Caco-2 (cell line): ENCODE measurements around the gene OR52E6. TPM values are rescaled to one million over a fixed set of nuclear protein-coding genes. Genes with fewer than 3 reads are reported as not detected.

Experiments used
- BruUV-seq: library from RNA; stranded (reverse); fragments of 400-500 nt; replicated peaks from 2 replicates; lab custom pipeline; 2021; lab: Mats Ljungman, UMichigan
- CTCF ChIA-PET: fragments of 300-600 bp; sonication (Branson Sonifier 250); formaldehyde crosslinking; loops from one replicate; lab custom pipeline; 2022; ENCODE audit warnings: antibody characterized with exemption; lab: Charles Lee
- POLR2A ChIA-PET: fragments of 300-600 bp; sonication (Branson Sonifier 250); formaldehyde crosslinking; loops from one replicate; lab custom pipeline; 2022; ENCODE audit warnings: antibody characterized with exemption; lab: Charles Lee
- DNase-seq, 2 experiments: peaks; one replicate each; pipeline versions ENCODE4 v3.0.0 to v3.0.0-alpha.2; 2020 to 2022
- H3K27me3 ChIP-seq: replicated peaks from 2 replicates; pipeline ENCODE4 v1.6.0; 2011; ENCODE audit warnings: low read length; ENCODE audit not compliant: control insufficient read depth, insufficient read depth
- H3K36me3 ChIP-seq: 2 replicates; pipeline ENCODE4 v1.5.1; 2011; ENCODE audit warnings: low read length; ENCODE audit not compliant: control insufficient read depth, insufficient read depth
- H3K4me1 ChIP-seq: fragments of 250-450 bp; sonication (Bioruptor Pico); 2 replicates; pipeline ENCODE4 v1.5.1; 2020; ENCODE audit warnings: mild to moderate bottlenecking
- H3K4me3 ChIP-seq: 2 replicates; pipeline ENCODE4 v1.5.1; 2011; ENCODE audit warnings: low read depth, mild to moderate bottlenecking, control low read depth, low read length
- H3K9me3 ChIP-seq: fragments of 250-450 bp; sonication (Bioruptor Pico); 2 replicates; pipeline ENCODE4 v1.5.1; 2020; ENCODE audit warnings: mild to moderate bottlenecking, moderate library complexity
- H3K27ac Mint-ChIP-seq: one replicate; pipeline ENCODE4 v1.8.0; 2022; ENCODE audit warnings: mixed read lengths; ENCODE audit not compliant: unreplicated experiment
- H3K27me3 Mint-ChIP-seq: one replicate; pipeline ENCODE4 v1.8.0; 2022; ENCODE audit warnings: mixed read lengths; ENCODE audit not compliant: insufficient read depth, unreplicated experiment
- H3K36me3 Mint-ChIP-seq: one replicate; pipeline ENCODE4 v1.8.0; 2022; ENCODE audit warnings: mild to moderate bottlenecking, mixed read lengths; ENCODE audit not compliant: insufficient read depth, unreplicated experiment
- H3K4me1 Mint-ChIP-seq: one replicate; pipeline ENCODE4 v1.8.0; 2022; ENCODE audit warnings: low read depth, mixed read lengths; ENCODE audit not compliant: unreplicated experiment
- H3K4me3 Mint-ChIP-seq: one replicate; pipeline ENCODE4 v1.8.0; 2022; ENCODE audit warnings: mild to moderate bottlenecking, moderate library complexity, mixed read lengths; ENCODE audit not compliant: unreplicated experiment
- H3K9me3 Mint-ChIP-seq: one replicate; pipeline ENCODE4 v1.8.0; 2022; ENCODE audit warnings: mixed read lengths; ENCODE audit not compliant: unreplicated experiment
- intact Hi-C: fragments of 100-400 bp; cut with micrococcal nuclease; formaldehyde crosslinking; loops from one replicate; pipeline ENCODE4 v1.10.0; 2022; ENCODE audit not compliant: unreplicated experiment
- total RNA-seq: library from RNA; stranded (reverse); gene quantifications from 2 replicates; pipeline ENCODE4 v1.2.3, GENCODE V29; 2022
- TF ChIP-seq, protein P1 (sequence below), 2 experiments: fragments of 200-600 bp in 1 of 2; IDR thresholded peaks; 1 replicate in 1 of 2; 2 replicates in 1 of 2; pipeline versions ENCODE4 v1.5.1 to v1.8.0; 2011 to 2022; ENCODE audit warnings: antibody characterized with exemption in 1 of 2, control low read depth in 1 of 2, inconsistent platforms in 1 of 2, low read depth in 1 of 2, low read length in 1 of 2, mild to moderate bottlenecking in 1 of 2, moderate library complexity in 1 of 2; ENCODE audit not compliant: insufficient read depth in 1 of 2, severe bottlenecking in 1 of 2, unreplicated experiment in 1 of 2

Gene OR52E6
- total RNA-seq, 1 experiment from 2014 or later: not detected

DNA sequence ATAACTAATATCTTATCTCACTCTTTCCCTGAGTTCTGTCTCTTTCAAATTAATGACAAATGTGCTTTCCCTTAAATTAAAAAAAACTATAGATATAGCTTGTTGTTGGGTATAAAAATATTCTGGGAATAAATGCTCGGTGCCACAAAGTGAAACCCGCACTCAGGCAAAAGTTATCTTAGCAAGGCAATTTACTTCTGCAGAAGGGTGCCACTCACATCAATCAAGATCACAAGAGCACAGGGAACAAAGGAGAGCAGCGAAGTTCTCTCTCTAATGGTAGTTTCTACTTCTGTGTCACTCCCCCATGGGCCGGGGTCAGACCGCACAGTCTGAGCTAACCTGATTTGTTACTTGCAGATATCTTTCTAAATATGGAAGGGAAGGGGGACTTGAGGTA is 37.7 kb downstream of the OR52E6 start:
- Mint-ChIP-seq H3K36me3 (no peaks in the 10 kb centered on the region), H3K27ac (no peak overlapping the region), H3K4me1 (peaks cover 1% of the 10 kb centered on the region), H3K4me3 (no peak overlapping the region), H3K27me3 (peaks cover 8% of the 10 kb centered on the region), H3K9me3 (peaks cover 20% of the 10 kb centered on the region)
- TF ChIP-seq, protein P1, sequence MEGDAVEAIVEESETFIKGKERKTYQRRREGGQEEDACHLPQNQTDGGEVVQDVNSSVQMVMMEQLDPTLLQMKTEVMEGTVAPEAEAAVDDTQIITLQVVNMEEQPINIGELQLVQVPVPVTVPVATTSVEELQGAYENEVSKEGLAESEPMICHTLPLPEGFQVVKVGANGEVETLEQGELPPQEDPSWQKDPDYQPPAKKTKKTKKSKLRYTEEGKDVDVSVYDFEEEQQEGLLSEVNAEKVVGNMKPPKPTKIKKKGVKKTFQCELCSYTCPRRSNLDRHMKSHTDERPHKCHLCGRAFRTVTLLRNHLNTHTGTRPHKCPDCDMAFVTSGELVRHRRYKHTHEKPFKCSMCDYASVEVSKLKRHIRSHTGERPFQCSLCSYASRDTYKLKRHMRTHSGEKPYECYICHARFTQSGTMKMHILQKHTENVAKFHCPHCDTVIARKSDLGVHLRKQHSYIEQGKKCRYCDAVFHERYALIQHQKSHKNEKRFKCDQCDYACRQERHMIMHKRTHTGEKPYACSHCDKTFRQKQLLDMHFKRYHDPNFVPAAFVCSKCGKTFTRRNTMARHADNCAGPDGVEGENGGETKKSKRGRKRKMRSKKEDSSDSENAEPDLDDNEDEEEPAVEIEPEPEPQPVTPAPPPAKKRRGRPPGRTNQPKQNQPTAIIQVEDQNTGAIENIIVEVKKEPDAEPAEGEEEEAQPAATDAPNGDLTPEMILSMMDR (IDR thresholded peaks at IDR 0.05; ENCODE audit: insufficient read depth in 1 of 2, low read depth in 1 of 2, low read length in 1 of 2, severe bottlenecking in 1 of 2, unreplicated experiment in 1 of 2): no peak
- H3K36me3 ChIP-seq: no peaks in the 10 kb centered on the region
- intact Hi-C loops: no loop called here
- DNase-seq: no peak
- H3K4me3 ChIP-seq: no peak overlapping the region
- H3K27me3 ChIP-seq: no peaks in the 10 kb centered on the region
- ChIA-PET CTCF (no interaction called here), POLR2A (no interaction called here)
- H3K4me1 ChIP-seq: no peaks in the 10 kb centered on the region; the same call in 1 of the 2 replicates
- no peaks in the 10 kb centered on the region; the same call in 1 of the 2 replicates for H3K9me3 ChIP-seq
- no TSS peak for BruUV-seq

- intact Hi-C loops: no loop called here
- Histone ChIP-seq H3K9me3 (peaks cover 3% of the 10 kb centered on the region; the same call in 1 of the 2 replicates), H3K36me3 (no peaks in the 10 kb centered on the region), H3K27me3 (no peaks in the 10 kb centered on the region), H3K4me1 (no peaks in the 10 kb centered on the region), H3K4me3 (no peak overlapping the region)
- ChIA-PET CTCF (no interaction called here), POLR2A (no interaction called here)
- Mint-ChIP-seq H3K27ac (no peak overlapping the region), H3K27me3 (peaks cover 6% of the 10 kb centered on the region), H3K36me3 (no peaks in the 10 kb centered on the region), H3K4me1 (no peaks in the 10 kb centered on the region), H3K4me3 (no peak overlapping the region), H3K9me3 (no peaks in the 10 kb centered on the region)
- no peak for DNase-seq
- no TSS peak for BruUV-seq
- TF ChIP-seq, protein P1 (IDR thresholded peaks at IDR 0.05; ENCODE audit: insufficient read depth in 1 of 2, low read depth in 1 of 2, low read length in 1 of 2, severe bottlenecking in 1 of 2, unreplicated experiment in 1 of 2): no peak
These were observed 45.2 kb downstream of the OR52E6 start for GRCh38 chr11:5796541-5796940.

DNA sequence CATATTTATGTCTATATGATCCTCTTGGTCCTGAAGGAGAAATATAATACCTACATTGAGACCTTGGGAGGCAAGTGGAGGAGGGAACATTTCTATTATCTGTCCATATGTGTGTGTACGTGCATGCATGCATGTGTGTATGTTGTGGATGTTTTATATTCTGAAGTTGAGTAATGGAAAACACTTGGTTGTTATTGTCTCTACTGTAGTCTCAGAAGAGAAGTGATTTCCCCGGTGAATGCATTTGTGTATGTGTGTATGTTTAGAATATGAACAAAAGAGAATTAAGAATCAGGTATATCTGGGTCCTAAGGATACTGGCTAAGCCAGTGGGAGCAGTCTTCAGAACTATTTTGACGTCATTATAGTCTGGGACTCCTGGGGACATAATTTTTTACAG is 50.5 kb downstream of the OR52E6 start, which contains the start of gene OR52N1:
Gene OR52N1, minus strand, starts transcription at position 101 of the 400 bp plus-strand sequence. CDS start 2,449 bp downstream, outside the sequence.
- Mint-ChIP-seq H3K4me3 (no peak within 1 kb of the TSS), H3K27ac (no peak within 1 kb of the TSS), H3K4me1 (no peaks in the 10 kb centered on the region), H3K9me3 (no peaks in the 10 kb centered on the region), H3K27me3 (peaks cover 4% of the 10 kb centered on the region), H3K36me3 (no peaks in the 10 kb centered on the region)
- Histone ChIP-seq H3K9me3 (peaks cover 3% of the 10 kb centered on the region; the same call in 1 of the 2 replicates), H3K4me3 (no peak within 1 kb of the TSS), H3K27me3 (no peaks in the 10 kb centered on the region), H3K4me1 (no peaks in the 10 kb centered on the region), H3K36me3 (no peaks in the 10 kb centered on the region)
- TF ChIP-seq, protein P1 (IDR thresholded peaks at IDR 0.05; ENCODE audit: insufficient read depth in 1 of 2, low read depth in 1 of 2, low read length in 1 of 2, severe bottlenecking in 1 of 2, unreplicated experiment in 1 of 2): no peak
- BruUV-seq: no TSS peak
- ChIA-PET POLR2A (no interaction called here), CTCF (no interaction called here)
- intact Hi-C loops: no loop called here
- no peak for DNase-seq

Other genes with a start within 250 kb of the OR52E6 start
- gene TRIM6, start 245.3 kb downstream of the OR52E6 start, total RNA-seq: 0.43 and 0.53 TPM in 2 replicates
- gene TRIM34, start 216.9 kb downstream of the OR52E6 start, total RNA-seq: 4.3 and 4.7 TPM in 2 replicates
- gene TRIM5, start 156.8 kb downstream of the OR52E6 start, total RNA-seq: 21.9 and 25.2 TPM in 2 replicates
- gene TRIM22, start 152.1 kb downstream of the OR52E6 start, total RNA-seq: 0.58 TPM in 1 of 2 replicates, not detected in the other
- not detected in 2 replicates for gene OR56B1, start 105.4 kb downstream of the OR52E6 start, total RNA-seq
- not detected in 2 replicates for gene OR52N4, start 87.7 kb downstream of the OR52E6 start, total RNA-seq
- not detected in 2 replicates for gene OR52N5, start 58.5 kb downstream of the OR52E6 start, total RNA-seq
- gene OR52N1, start 50.6 kb downstream of the OR52E6 start, total RNA-seq: not detected in 2 replicates
- not detected in 2 replicates for gene OR52N2, start 33.0 kb downstream of the OR52E6 start, total RNA-seq
- not detected in 2 replicates for gene OR52E8, start 15.8 kb upstream of the OR52E6 start, total RNA-seq
- not detected in 2 replicates for gene OR52E4, start 38.7 kb upstream of the OR52E6 start, total RNA-seq
- gene OR52E5, start 51.3 kb upstream of the OR52E6 start, total RNA-seq: not detected in 2 replicates
- gene OR56A3, start 100.4 kb upstream of the OR52E6 start, total RNA-seq: not detected in 2 replicates
- gene OR56A5, start 126.6 kb upstream of the OR52E6 start, total RNA-seq: not detected in 2 replicates
- not detected in 2 replicates for gene OR52L1, start 145.1 kb upstream of the OR52E6 start, total RNA-seq
- not detected in 2 replicates for gene OR56A4, start 165.0 kb upstream of the OR52E6 start, total RNA-seq
- gene OR56A1, start 188.9 kb upstream of the OR52E6 start, total RNA-seq: not detected in 2 replicates